ENCODE data around the gene CTBS.

Gene CTBS

GRCh38 chr1:84569216-84569615, 5.0 kb downstream of the CTBS start:
- ChIA-PET POLR2A (no interaction called here), CTCF (no interaction called here)
- TF ChIP-seq, protein P1, sequence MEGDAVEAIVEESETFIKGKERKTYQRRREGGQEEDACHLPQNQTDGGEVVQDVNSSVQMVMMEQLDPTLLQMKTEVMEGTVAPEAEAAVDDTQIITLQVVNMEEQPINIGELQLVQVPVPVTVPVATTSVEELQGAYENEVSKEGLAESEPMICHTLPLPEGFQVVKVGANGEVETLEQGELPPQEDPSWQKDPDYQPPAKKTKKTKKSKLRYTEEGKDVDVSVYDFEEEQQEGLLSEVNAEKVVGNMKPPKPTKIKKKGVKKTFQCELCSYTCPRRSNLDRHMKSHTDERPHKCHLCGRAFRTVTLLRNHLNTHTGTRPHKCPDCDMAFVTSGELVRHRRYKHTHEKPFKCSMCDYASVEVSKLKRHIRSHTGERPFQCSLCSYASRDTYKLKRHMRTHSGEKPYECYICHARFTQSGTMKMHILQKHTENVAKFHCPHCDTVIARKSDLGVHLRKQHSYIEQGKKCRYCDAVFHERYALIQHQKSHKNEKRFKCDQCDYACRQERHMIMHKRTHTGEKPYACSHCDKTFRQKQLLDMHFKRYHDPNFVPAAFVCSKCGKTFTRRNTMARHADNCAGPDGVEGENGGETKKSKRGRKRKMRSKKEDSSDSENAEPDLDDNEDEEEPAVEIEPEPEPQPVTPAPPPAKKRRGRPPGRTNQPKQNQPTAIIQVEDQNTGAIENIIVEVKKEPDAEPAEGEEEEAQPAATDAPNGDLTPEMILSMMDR (IDR thresholded peaks at IDR 0.05; ENCODE audit: insufficient read depth, low read length, missing control alignments): no peak
- DNase-seq (ENCODE audit: low read depth, low spot score): no peak
- H3K4me3 ChIP-seq (ENCODE audit: low read depth, low read length): no peak overlapping the region

- ChIA-PET CTCF (interaction anchor here (0.8 to 1.7 kb wide), 2 partner anchors 9 to 109 kb away, joined by 3 to 5 read pairs; no protein-coding TSS in a partner anchor), POLR2A (no interaction called here)
These were observed 23.4 kb downstream of the CTBS start for GRCh38 chr1:84550826-84551225.

DNA sequence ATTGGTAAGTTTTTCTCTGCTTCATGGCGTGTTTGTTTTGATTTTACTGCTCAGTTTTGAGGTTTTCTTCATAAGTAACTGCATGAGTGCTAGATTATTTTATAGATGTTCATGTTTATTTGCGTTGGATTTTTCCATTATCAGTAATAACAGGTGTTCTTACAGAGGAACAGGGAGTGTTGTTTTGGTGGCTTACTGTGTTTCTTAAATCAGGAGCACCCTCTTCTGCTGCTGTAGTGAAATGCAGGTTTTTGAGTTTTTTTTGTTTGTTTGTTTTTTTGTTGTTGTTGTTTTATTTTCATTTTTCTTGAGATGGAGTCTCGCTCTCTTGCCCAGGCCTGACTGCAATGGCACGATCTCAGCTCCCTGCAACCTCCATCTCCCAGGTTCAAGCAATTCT, 32.6 kb downstream of the CTBS start:
- TF ChIP-seq, protein P1 (IDR thresholded peaks at IDR 0.05; ENCODE audit: insufficient read depth, low read length, missing control alignments): no peak
- no peak for DNase-seq (ENCODE audit: low read depth, low spot score)
- CTCF ChIA-PET: interaction anchor here (0.6 to 1.3 kb wide), 2 partner anchors 14 to 212 kb away, joined by 3 read pairs; no protein-coding TSS in a partner anchor
- H3K4me3 ChIP-seq (ENCODE audit: low read depth, low read length): no peak overlapping the region
- POLR2A ChIA-PET: no interaction called here

More at GRCh38 chr1:84550826-84551225, 23.4 kb downstream of the CTBS start:
- TF ChIP-seq, protein P1 (IDR thresholded peaks at IDR 0.05; ENCODE audit: insufficient read depth, low read length, missing control alignments): no peak
- H3K4me3 ChIP-seq (ENCODE audit: low read depth, low read length): no peak overlapping the region
- no peak for DNase-seq (ENCODE audit: low read depth, low spot score)

- no peak overlapping the region for H3K4me3 ChIP-seq (ENCODE audit: low read depth, low read length)
- DNase-seq (ENCODE audit: low read depth, low spot score): peak; percentile 12
- TF ChIP-seq, protein P1 (IDR thresholded peaks at IDR 0.05; ENCODE audit: insufficient read depth, low read length, missing control alignments): no peak
- ChIA-PET CTCF (interaction anchor here (1.0 to 1.1 kb wide), 2 partner anchors 13 to 15 kb away, joined by 3 read pairs; no protein-coding TSS in a partner anchor), POLR2A (interaction anchor here (1.1 kb wide), 1 partner anchor 34 kb away, joined by 4 read pairs; the partner anchor contains the start of genes GNG5 and SPATA1)
These were observed 33.5 kb downstream of the CTBS start for GRCh38 chr1:84540759-84541158.

DNA sequence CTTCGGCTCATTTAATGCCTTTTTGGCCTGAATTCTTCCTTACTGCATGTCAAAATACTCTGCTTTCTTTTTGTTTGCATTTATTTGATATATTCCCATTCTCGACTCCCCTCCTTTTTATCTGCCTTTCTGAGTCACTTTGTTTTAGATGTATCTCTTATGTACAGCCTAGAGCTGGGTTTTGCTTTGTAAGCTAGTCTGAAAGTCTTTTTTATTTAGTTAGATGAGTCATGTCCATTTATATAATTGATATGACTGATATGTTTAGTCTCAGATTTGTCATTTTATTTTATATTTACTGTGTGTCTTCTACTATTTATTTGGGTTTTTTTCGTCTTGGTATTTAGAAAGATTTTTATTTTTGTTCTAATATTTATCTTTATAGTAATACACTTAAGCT, 34.3 kb downstream of the CTBS start:
- H3K4me3 ChIP-seq (ENCODE audit: low read depth, low read length): no peak overlapping the region
- no peak for DNase-seq (ENCODE audit: low read depth, low spot score)
- ChIA-PET POLR2A (interaction anchor here (1.1 kb wide), 1 partner anchor 34 kb away, joined by 4 read pairs; the partner anchor contains the start of genes GNG5 and SPATA1), CTCF (interaction anchor here (1.0 to 1.1 kb wide), 3 partner anchors 14 to 47 kb away, joined by 3 to 4 read pairs (median 3); no protein-coding TSS in a partner anchor)
- TF ChIP-seq, protein P1 (IDR thresholded peaks at IDR 0.05; ENCODE audit: insufficient read depth, low read length, missing control alignments): no peak

DNA sequence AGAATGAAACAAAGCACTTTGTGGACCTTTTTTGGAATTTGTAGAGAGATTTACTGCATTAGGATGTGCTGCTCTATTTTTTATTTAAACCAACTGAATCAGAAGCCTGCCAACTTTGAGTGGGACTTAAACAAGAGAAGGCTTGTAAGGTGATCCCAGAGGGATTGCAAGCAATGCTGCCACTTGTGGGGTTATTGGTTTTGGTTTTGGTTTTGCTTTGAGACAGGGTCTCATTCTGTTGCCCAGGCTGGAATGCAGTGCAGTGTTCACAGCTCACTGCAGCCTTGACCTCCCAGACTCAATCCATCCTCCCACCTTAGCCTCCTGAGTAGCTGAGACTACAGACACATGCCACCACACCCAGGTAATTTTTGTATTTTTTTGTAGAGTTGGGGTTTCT, 35.6 kb downstream of the CTBS start:
- DNase-seq (ENCODE audit: low read depth, low spot score): no peak
- ChIA-PET POLR2A (no interaction called here), CTCF (no interaction called here)
- no peak overlapping the region for H3K4me3 ChIP-seq (ENCODE audit: low read depth, low read length)
- TF ChIP-seq, protein P1 (IDR thresholded peaks at IDR 0.05; ENCODE audit: insufficient read depth, low read length, missing control alignments): no peak
